WTC11 (cell line): Measurements from ENCODE around the gene SKP1. TPM values are rescaled to one million over a fixed set of nuclear protein-coding genes. Genes with fewer than 3 reads are reported as not detected.

ENCODE experiments used
- ATAC-seq: fragments of 200-7000 bp; cut with Tn5 transposase; 2 replicates; pipeline ENCODE4 v1.10.0; 2021; ENCODE audit warnings: mild to moderate bottlenecking, moderate library complexity
- CTCF ChIA-PET: fragments of 300-600 bp; sonication (Branson Sonifier 250); formaldehyde crosslinking; loops from one replicate; lab custom pipeline; 2021; ENCODE audit warnings: antibody characterized with exemption; lab: Charles Lee
- POLR2A ChIA-PET: fragments of 350-600 bp; sonication (Branson Sonifier 250); formaldehyde crosslinking; loops from one replicate; lab custom pipeline; 2021; ENCODE audit warnings: antibody characterized with exemption; lab: Charles Lee
- DNase-seq: peaks from one replicate; pipeline ENCODE4 v3.0.0; 2021; ENCODE audit warnings: low spot score
- H3K27ac Mint-ChIP-seq: 2 replicates; pipeline ENCODE4 v1.8.0; 2021; ENCODE audit warnings: mixed read lengths
- H3K27me3 Mint-ChIP-seq: 2 replicates; pipeline ENCODE4 v1.8.0; 2021; ENCODE audit warnings: low read depth, mild to moderate bottlenecking, moderate library complexity, mixed read lengths
- H3K36me3 Mint-ChIP-seq: 2 replicates; pipeline ENCODE4 v1.8.0; 2021; ENCODE audit warnings: mixed read lengths
- H3K4me1 Mint-ChIP-seq: 2 replicates; pipeline ENCODE4 v1.8.0; 2022; ENCODE audit warnings: mixed read lengths
- H3K4me3 Mint-ChIP-seq: 2 replicates; pipeline ENCODE4 v1.8.0; 2021; ENCODE audit warnings: mild to moderate bottlenecking, moderate library complexity, mixed read lengths
- H3K9me3 Mint-ChIP-seq: 2 replicates; pipeline ENCODE4 v1.8.0; 2021; ENCODE audit warnings: mixed read lengths
- CREM ChIP-seq: sonication (generic); formaldehyde crosslinking; IDR thresholded peaks from 2 replicates; pipeline ENCODE4 v1.8.1; 2022; ENCODE audit warnings: mild to moderate bottlenecking, missing genetic modification reagents, moderate library complexity
- FOXK1 ChIP-seq: sonication (generic); formaldehyde crosslinking; IDR thresholded peaks from 2 replicates; pipeline ENCODE4 v1.8.0; 2022; ENCODE audit warnings: mild to moderate bottlenecking, moderate library complexity, missing genetic modification reagents
- GABPB1 ChIP-seq: sonication (generic); formaldehyde crosslinking; IDR thresholded peaks from 2 replicates; pipeline ENCODE4 v1.8.1; 2023; ENCODE audit warnings: mild to moderate bottlenecking, missing genetic modification reagents
- GRHL2 ChIP-seq: fragments of 250-450 bp; sonication (Bioruptor Pico); IDR thresholded peaks from 2 replicates; pipeline ENCODE4 v1.8.0; 2022; ENCODE audit warnings: mild to moderate bottlenecking, moderate library complexity; ENCODE audit not compliant: insufficient replicate concordance, severe bottlenecking
- IRF2 ChIP-seq: sonication (generic); formaldehyde crosslinking; IDR thresholded peaks from 2 replicates; pipeline ENCODE4 v1.8.0; 2022; ENCODE audit warnings: low read depth, missing genetic modification reagents, borderline replicate concordance
- JUN ChIP-seq: sonication (generic); formaldehyde crosslinking; IDR thresholded peaks from 2 replicates; pipeline ENCODE4 v1.8.0; 2023; ENCODE audit warnings: mild to moderate bottlenecking, missing genetic modification reagents
- MXD4 ChIP-seq: fragments of 250-450 bp; sonication (Bioruptor Pico); IDR thresholded peaks from 2 replicates; pipeline ENCODE4 v1.8.0; 2021; ENCODE audit warnings: mild to moderate bottlenecking, moderate library complexity, borderline replicate concordance
- SMAD3 ChIP-seq: sonication (generic); formaldehyde crosslinking; IDR thresholded peaks from 2 replicates; pipeline ENCODE4 v1.8.0; 2022; ENCODE audit warnings: missing genetic modification reagents, mild to moderate bottlenecking, borderline replicate concordance
- TEAD1 ChIP-seq: sonication (generic); formaldehyde crosslinking; IDR thresholded peaks from 2 replicates; pipeline ENCODE4 v1.8.0; 2022; ENCODE audit warnings: mild to moderate bottlenecking, missing genetic modification reagents
- TEAD4 ChIP-seq: sonication (generic); formaldehyde crosslinking; IDR thresholded peaks from 2 replicates; pipeline ENCODE4 v1.8.0; 2022; ENCODE audit warnings: mild to moderate bottlenecking, missing genetic modification reagents
- ZNF317 ChIP-seq: sonication (generic); formaldehyde crosslinking; IDR thresholded peaks from 2 replicates; pipeline ENCODE4 v1.8.1; 2023; ENCODE audit warnings: low read depth, mild to moderate bottlenecking, moderate library complexity, missing genetic modification reagents, borderline replicate concordance
- ZNF396 ChIP-seq: fragments of 250-450 bp; sonication (Bioruptor Pico); IDR thresholded peaks from 2 replicates; pipeline ENCODE4 v1.8.0; 2021; ENCODE audit warnings: mild to moderate bottlenecking, moderate library complexity, borderline replicate concordance
- ZNF416 ChIP-seq: fragments of 250-450 bp; sonication (Bioruptor Pico); IDR thresholded peaks from 2 replicates; pipeline ENCODE4 v1.9.0; 2021; ENCODE audit warnings: mild to moderate bottlenecking, inconsistent platforms
- total RNA-seq: library from RNA; stranded (reverse); gene quantifications from 3 replicates; pipeline ENCODE4 v1.2.3, GENCODE V29; 2021
- TF ChIP-seq, protein P1 (sequence below): sonication (generic); formaldehyde crosslinking; IDR thresholded peaks from 2 replicates; pipeline ENCODE4 v1.8.0; 2023; ENCODE audit warnings: missing genetic modification reagents, mild to moderate bottlenecking, borderline replicate concordance
- TF ChIP-seq, protein P2 (sequence below): sonication (generic); formaldehyde crosslinking; IDR thresholded peaks from 2 replicates; pipeline ENCODE4 v1.8.1; 2022; ENCODE audit warnings: low read depth, missing genetic modification reagents, borderline replicate concordance
- TF ChIP-seq, protein P3 (sequence below): sonication (generic); formaldehyde crosslinking; IDR thresholded peaks from 2 replicates; pipeline ENCODE4 v1.8.0; 2022; ENCODE audit warnings: mild to moderate bottlenecking, missing genetic modification reagents
- TF ChIP-seq, protein P4 (sequence below): sonication (generic); formaldehyde crosslinking; IDR thresholded peaks from 2 replicates; pipeline ENCODE4 v1.8.1; 2023; ENCODE audit warnings: mild to moderate bottlenecking, missing genetic modification reagents
- TF ChIP-seq, protein P5 (sequence below): fragments of 250-450 bp; sonication (Bioruptor Pico); IDR thresholded peaks from 2 replicates; pipeline ENCODE4 v2.1.2; 2022; ENCODE audit warnings: mild to moderate bottlenecking, moderate library complexity

The SKP1 gene
- total RNA-seq, 1 experiment from 2014 or later: 285 TPM

DNA sequence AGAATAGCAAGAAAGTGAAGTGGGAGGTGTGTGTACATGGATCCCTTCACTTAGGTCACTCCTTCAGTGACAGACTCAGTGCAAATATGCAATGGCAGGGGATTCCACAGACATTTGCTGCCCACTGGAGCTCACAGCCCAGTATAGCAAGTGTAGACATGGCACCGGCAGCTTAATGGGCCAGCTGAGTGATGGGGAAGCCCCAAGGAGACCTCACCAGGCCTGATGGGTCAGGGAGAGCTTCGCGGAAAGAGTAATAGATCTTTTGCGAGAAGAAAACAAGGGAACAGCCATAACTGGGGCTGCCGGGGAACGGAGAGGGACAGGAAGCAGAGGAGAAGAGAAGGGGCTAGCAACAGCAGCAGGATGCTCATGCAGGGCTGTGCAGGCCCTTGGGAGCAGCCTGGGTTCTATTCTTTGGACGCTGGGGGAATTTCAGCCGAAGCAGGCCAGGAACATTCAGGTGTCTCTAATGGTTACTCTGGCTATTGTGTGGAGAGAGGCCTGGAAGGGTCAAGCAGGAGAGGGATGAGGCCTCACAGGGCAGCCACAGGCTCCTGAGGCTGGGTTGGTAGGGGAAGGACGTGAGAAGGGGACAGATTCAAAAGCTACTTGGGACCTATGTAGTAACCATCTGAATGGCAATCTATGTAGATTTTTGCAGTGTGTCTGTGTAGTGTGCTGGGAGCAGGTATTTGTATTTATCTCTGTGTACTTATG lies 35.3 kb downstream of the SKP1 start:
- POLR2A ChIA-PET: interaction anchor here (0.5 to 1.5 kb wide), 2 partner anchors 27 to 596 kb away, joined by 3 to 5 read pairs; partner anchors contain the start of gene TCF7
- ATAC-seq: no peak
- no peaks in the 10 kb centered on the region for H3K9me3 Mint-ChIP-seq
- peak overlapping the region; percentile 57 for H3K27ac Mint-ChIP-seq
- H3K4me1 Mint-ChIP-seq: peaks cover 14% of the 10 kb centered on the region
- CTCF ChIA-PET: interaction anchor here (0.6 to 12.5 kb wide), 26 partner anchors 9 to 446 kb away, joined by 3 to 202 read pairs (median 7); partner anchors contain the start of genes TCF7 and VDAC1
- peaks cover 9% of the 10 kb centered on the region for H3K36me3 Mint-ChIP-seq
- no peak overlapping the region for H3K4me3 Mint-ChIP-seq
- TF ChIP-seq, protein P1, sequence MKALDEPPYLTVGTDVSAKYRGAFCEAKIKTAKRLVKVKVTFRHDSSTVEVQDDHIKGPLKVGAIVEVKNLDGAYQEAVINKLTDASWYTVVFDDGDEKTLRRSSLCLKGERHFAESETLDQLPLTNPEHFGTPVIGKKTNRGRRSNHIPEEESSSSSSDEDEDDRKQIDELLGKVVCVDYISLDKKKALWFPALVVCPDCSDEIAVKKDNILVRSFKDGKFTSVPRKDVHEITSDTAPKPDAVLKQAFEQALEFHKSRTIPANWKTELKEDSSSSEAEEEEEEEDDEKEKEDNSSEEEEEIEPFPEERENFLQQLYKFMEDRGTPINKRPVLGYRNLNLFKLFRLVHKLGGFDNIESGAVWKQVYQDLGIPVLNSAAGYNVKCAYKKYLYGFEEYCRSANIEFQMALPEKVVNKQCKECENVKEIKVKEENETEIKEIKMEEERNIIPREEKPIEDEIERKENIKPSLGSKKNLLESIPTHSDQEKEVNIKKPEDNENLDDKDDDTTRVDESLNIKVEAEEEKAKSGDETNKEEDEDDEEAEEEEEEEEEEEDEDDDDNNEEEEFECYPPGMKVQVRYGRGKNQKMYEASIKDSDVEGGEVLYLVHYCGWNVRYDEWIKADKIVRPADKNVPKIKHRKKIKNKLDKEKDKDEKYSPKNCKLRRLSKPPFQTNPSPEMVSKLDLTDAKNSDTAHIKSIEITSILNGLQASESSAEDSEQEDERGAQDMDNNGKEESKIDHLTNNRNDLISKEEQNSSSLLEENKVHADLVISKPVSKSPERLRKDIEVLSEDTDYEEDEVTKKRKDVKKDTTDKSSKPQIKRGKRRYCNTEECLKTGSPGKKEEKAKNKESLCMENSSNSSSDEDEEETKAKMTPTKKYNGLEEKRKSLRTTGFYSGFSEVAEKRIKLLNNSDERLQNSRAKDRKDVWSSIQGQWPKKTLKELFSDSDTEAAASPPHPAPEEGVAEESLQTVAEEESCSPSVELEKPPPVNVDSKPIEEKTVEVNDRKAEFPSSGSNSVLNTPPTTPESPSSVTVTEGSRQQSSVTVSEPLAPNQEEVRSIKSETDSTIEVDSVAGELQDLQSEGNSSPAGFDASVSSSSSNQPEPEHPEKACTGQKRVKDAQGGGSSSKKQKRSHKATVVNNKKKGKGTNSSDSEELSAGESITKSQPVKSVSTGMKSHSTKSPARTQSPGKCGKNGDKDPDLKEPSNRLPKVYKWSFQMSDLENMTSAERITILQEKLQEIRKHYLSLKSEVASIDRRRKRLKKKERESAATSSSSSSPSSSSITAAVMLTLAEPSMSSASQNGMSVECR: no peak
- TF ChIP-seq, protein P2, sequence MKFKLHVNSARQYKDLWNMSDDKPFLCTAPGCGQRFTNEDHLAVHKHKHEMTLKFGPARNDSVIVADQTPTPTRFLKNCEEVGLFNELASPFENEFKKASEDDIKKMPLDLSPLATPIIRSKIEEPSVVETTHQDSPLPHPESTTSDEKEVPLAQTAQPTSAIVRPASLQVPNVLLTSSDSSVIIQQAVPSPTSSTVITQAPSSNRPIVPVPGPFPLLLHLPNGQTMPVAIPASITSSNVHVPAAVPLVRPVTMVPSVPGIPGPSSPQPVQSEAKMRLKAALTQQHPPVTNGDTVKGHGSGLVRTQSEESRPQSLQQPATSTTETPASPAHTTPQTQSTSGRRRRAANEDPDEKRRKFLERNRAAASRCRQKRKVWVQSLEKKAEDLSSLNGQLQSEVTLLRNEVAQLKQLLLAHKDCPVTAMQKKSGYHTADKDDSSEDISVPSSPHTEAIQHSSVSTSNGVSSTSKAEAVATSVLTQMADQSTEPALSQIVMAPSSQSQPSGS (CRISPR knock-in tag): no peak
- no peak for TF ChIP-seq TEAD4 (CRISPR knock-in tag)
- no peak for TF ChIP-seq IRF2 (CRISPR knock-in tag)
- no peak for TF ChIP-seq SMAD3 (CRISPR knock-in tag)
- no peak for TF ChIP-seq FOXK1 (CRISPR knock-in tag)
- TF ChIP-seq ZNF396 (CRISPR knock-in tag): no peak
- TF ChIP-seq ZNF317 (CRISPR knock-in tag): no peak
- TF ChIP-seq JUN: no peak
- TF ChIP-seq, protein P3, sequence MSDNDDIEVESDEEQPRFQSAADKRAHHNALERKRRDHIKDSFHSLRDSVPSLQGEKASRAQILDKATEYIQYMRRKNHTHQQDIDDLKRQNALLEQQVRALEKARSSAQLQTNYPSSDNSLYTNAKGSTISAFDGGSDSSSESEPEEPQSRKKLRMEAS: no peak
- TF ChIP-seq TEAD1 (CRISPR knock-in tag): no peak
- TF ChIP-seq ZNF416 (CRISPR knock-in tag): no peak
- TF ChIP-seq CREM: no peak
- TF ChIP-seq MXD4: no peak
- TF ChIP-seq, protein P4, sequence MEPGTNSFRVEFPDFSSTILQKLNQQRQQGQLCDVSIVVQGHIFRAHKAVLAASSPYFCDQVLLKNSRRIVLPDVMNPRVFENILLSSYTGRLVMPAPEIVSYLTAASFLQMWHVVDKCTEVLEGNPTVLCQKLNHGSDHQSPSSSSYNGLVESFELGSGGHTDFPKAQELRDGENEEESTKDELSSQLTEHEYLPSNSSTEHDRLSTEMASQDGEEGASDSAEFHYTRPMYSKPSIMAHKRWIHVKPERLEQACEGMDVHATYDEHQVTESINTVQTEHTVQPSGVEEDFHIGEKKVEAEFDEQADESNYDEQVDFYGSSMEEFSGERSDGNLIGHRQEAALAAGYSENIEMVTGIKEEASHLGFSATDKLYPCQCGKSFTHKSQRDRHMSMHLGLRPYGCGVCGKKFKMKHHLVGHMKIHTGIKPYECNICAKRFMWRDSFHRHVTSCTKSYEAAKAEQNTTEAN (CRISPR knock-in tag): no peak
- TF ChIP-seq GABPB1 (CRISPR knock-in tag): no peak
- TF ChIP-seq, protein P5, sequence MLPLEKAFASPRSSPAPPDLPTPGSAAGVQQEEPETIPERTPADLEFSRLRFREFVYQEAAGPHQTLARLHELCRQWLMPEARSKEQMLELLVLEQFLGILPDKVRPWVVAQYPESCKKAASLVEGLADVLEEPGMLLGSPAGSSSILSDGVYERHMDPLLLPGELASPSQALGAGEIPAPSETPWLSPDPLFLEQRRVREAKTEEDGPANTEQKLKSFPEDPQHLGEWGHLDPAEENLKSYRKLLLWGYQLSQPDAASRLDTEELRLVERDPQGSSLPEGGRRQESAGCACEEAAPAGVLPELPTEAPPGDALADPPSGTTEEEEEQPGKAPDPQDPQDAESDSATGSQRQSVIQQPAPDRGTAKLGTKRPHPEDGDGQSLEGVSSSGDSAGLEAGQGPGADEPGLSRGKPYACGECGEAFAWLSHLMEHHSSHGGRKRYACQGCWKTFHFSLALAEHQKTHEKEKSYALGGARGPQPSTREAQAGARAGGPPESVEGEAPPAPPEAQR (CRISPR knock-in tag): no peak
- no peak for TF ChIP-seq GRHL2 (CRISPR knock-in tag)
- TF ChIP-seq, all 79 proteins: peak for 0
- H3K27me3 Mint-ChIP-seq: no peaks in the 10 kb centered on the region
- DNase-seq: no peak
